Thyroid gland (tissue), 4 donors: ENCODE measurements around the gene ARL16.

Source experiments
- POLR2A ChIP-seq, 2 donors: fragments of 450-650 bp; IDR thresholded peaks; one replicate each; pipeline ENCODE4 v1.6.1; 2017; ENCODE audit warnings: antibody characterized with exemption in 2 of 2, mild to moderate bottlenecking in 2 of 2, moderate library complexity in 1 of 2
- TF ChIP-seq, protein P1 (sequence below), 6 experiments: fragments of 200-600 bp in 3 of 6; fragments of 450-650 bp in 3 of 6; sonication (generic) in 3 of 6; IDR thresholded peaks; one replicate each; pipeline ENCODE4 v1.5.1; 2016 to 2019; ENCODE audit warnings: antibody characterized with exemption in 6 of 6, mild to moderate bottlenecking in 2 of 6, inconsistent platforms in 1 of 6, moderate library complexity in 1 of 6

GRCh38 chr17:81666092-81666341, 17.6 kb downstream of the ARL16 start:
- no peak for TF ChIP-seq POLR2A (IDR thresholded peaks at IDR 0.05)
- TF ChIP-seq, protein P1, sequence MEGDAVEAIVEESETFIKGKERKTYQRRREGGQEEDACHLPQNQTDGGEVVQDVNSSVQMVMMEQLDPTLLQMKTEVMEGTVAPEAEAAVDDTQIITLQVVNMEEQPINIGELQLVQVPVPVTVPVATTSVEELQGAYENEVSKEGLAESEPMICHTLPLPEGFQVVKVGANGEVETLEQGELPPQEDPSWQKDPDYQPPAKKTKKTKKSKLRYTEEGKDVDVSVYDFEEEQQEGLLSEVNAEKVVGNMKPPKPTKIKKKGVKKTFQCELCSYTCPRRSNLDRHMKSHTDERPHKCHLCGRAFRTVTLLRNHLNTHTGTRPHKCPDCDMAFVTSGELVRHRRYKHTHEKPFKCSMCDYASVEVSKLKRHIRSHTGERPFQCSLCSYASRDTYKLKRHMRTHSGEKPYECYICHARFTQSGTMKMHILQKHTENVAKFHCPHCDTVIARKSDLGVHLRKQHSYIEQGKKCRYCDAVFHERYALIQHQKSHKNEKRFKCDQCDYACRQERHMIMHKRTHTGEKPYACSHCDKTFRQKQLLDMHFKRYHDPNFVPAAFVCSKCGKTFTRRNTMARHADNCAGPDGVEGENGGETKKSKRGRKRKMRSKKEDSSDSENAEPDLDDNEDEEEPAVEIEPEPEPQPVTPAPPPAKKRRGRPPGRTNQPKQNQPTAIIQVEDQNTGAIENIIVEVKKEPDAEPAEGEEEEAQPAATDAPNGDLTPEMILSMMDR (IDR thresholded peaks at IDR 0.05) = no peak
